Hippocampal formation (tissue), 2 donors: Measurements from ENCODE around the gene ZBTB7C.

Experiments
- DNase-seq, 2 donors: peaks; one replicate each; lab custom pipeline; 2025; lab: John Stamatoyannopoulos, UW

ZBTB7C gene

GRCh38 chr18:48254077-48254602 is 155.0 kb downstream of the ZBTB7C start:
- no peak for DNase-seq

- no peak for DNase-seq
Observed at GRCh38 chr18:48252525-48252924, 156.7 kb downstream of the ZBTB7C start.

- no peak for DNase-seq
Observed at GRCh38 chr18:48250918-48251317, 158.3 kb downstream of the ZBTB7C start.

- no peak for DNase-seq
Observed at GRCh38 chr18:48250362-48250907, 158.7 kb downstream of the ZBTB7C start.

GRCh38 chr18:48249854-48250253 is 159.3 kb downstream of the ZBTB7C start:
- no peak for DNase-seq

GRCh38 chr18:48244530-48244929 is 164.7 kb downstream of the ZBTB7C start:
- no peak for DNase-seq

- DNase-seq, result no peak
Observed at GRCh38 chr18:48238636-48239035, 170.5 kb downstream of the ZBTB7C start.

- no peak for DNase-seq
Observed at GRCh38 chr18:48238206-48238605, 171.0 kb downstream of the ZBTB7C start.

GRCh38 chr18:48236822-48237221 is 172.4 kb downstream of the ZBTB7C start:
- no peak for DNase-seq

- no peak for DNase-seq
Observed at GRCh38 chr18:48230467-48231113, 178.6 kb downstream of the ZBTB7C start.

GRCh38 chr18:48229552-48229981 is 179.6 kb downstream of the ZBTB7C start:
- no peak for DNase-seq

- no peak for DNase-seq
Observed at GRCh38 chr18:48228841-48229240, 180.3 kb downstream of the ZBTB7C start.

- DNase-seq, result no peak
Observed at GRCh38 chr18:48228301-48228715, 180.9 kb downstream of the ZBTB7C start.

- no peak for DNase-seq
Observed at GRCh38 chr18:48227206-48227605, 182.0 kb downstream of the ZBTB7C start.

- DNase-seq, result no peak
Observed at GRCh38 chr18:48226401-48226800, 182.8 kb downstream of the ZBTB7C start.

GRCh38 chr18:48222118-48222517 is 187.1 kb downstream of the ZBTB7C start:
- no peak for DNase-seq

GRCh38 chr18:48219810-48220499 is 189.2 kb downstream of the ZBTB7C start:
- no peak for DNase-seq

GRCh38 chr18:48219037-48219809 is 190.0 kb downstream of the ZBTB7C start:
- DNase-seq, result no peak

- DNase-seq, result no peak
Observed at GRCh38 chr18:48218285-48219022, 190.7 kb downstream of the ZBTB7C start.

- no peak for DNase-seq
Observed at GRCh38 chr18:48217258-48218250, 191.6 kb downstream of the ZBTB7C start.
